Measurements from ENCODE around the gene ABCA12. TPM values are rescaled to one million over a fixed set of nuclear protein-coding genes. Genes with fewer than 3 reads are reported as not detected.

ABCA12 gene
- polyA plus RNA-seq, 1 experiment = 0.04 TPM

DNA sequence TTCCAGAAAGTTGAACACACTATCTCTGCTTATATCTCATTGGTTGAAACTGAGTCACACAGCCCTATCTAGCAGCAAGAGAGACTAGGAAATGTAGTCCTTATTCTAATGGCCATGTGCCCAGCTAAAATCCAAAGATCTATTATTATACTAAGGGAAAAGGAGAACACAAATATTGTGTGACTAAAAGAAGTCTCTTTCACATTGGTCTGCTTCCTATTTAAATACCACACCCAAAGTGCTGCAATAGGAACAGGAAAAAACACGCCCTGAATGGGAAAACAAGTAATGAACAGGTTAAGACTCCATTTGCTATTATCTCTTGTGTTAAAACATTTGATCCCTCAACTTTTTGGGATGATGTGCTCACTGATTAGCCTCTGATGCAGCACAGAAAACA is 242.2 kb downstream of the ABCA12 start:
- Histone ChIP-seq H3K27ac (ENCODE audit: low read depth, low read length) (no peak overlapping the region), H3K4me3 (ENCODE audit: low read depth, low read length) (no peak overlapping the region), H3K9me3 (ENCODE audit: control insufficient read depth, insufficient read depth, low read length) (no peaks in the 10 kb centered on the region), H3K27me3 (ENCODE audit: control insufficient read depth, insufficient read depth, low read length) (no peaks in the 10 kb centered on the region)
- TF ChIP-seq, protein P1, sequence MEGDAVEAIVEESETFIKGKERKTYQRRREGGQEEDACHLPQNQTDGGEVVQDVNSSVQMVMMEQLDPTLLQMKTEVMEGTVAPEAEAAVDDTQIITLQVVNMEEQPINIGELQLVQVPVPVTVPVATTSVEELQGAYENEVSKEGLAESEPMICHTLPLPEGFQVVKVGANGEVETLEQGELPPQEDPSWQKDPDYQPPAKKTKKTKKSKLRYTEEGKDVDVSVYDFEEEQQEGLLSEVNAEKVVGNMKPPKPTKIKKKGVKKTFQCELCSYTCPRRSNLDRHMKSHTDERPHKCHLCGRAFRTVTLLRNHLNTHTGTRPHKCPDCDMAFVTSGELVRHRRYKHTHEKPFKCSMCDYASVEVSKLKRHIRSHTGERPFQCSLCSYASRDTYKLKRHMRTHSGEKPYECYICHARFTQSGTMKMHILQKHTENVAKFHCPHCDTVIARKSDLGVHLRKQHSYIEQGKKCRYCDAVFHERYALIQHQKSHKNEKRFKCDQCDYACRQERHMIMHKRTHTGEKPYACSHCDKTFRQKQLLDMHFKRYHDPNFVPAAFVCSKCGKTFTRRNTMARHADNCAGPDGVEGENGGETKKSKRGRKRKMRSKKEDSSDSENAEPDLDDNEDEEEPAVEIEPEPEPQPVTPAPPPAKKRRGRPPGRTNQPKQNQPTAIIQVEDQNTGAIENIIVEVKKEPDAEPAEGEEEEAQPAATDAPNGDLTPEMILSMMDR (IDR thresholded peaks at IDR 0.05; ENCODE audit: low read depth, low read length) = no peak
- CTCF ChIA-PET = no interaction called here
- POLR2A ChIA-PET = no interaction called here
- DNase-seq (ENCODE audit: low read depth, low spot score) = no peak

DNA sequence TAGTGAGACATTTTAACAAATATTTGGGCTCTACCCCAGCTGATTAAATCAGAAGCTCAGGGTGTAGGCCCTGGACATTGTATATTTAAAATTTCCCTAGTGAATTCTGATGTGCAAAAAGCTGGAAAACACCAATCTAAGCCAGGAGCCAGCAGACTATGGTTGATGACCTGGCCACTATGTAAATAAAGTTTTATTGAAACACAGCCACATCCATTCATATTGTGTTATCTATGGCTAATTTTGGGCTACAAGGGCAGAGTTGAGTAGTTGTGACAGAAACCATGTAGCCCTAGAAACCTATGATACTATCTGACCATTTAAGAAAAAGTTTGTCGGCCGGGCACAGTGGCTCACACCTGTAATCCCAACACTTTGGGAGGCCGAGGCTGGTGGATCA is 243.0 kb downstream of the ABCA12 start:
- Histone ChIP-seq H3K9me3 (ENCODE audit: control insufficient read depth, insufficient read depth, low read length) (no peaks in the 10 kb centered on the region), H3K4me3 (ENCODE audit: low read depth, low read length) (no peak overlapping the region), H3K27me3 (ENCODE audit: control insufficient read depth, insufficient read depth, low read length) (no peaks in the 10 kb centered on the region), H3K27ac (ENCODE audit: low read depth, low read length) (no peak overlapping the region)
- no peak for DNase-seq (ENCODE audit: low read depth, low spot score)
- TF ChIP-seq, protein P1 (IDR thresholded peaks at IDR 0.05; ENCODE audit: low read depth, low read length) = no peak
- ChIA-PET CTCF (no interaction called here), POLR2A (no interaction called here)

DNA sequence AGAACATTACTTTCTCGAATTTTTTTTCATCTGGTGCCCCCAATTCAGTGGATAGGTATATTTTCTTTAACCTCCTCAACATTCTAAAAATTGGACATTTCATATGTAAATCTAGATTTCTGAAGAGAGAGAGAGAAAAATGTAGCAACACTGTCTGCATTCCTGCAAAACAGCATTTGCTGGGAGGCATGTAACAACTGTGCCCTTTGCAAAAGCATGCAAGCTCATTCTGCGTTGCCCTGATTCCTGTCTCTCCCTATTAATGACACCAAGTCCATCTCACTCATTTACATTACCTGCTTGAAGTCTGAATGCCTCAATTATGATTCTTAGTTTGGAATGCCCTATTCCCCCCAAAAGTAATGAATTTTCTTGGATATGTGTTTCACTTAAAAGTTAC is 249.1 kb downstream of the ABCA12 start:
- H3K9me3 ChIP-seq (ENCODE audit: control insufficient read depth, insufficient read depth, low read length) = no peaks in the 10 kb centered on the region
- DNase-seq (ENCODE audit: low read depth, low spot score) = no peak
- H3K27ac ChIP-seq (ENCODE audit: low read depth, low read length) = no peak overlapping the region
- TF ChIP-seq, protein P1 (IDR thresholded peaks at IDR 0.05; ENCODE audit: low read depth, low read length) = no peak
- ChIA-PET POLR2A (no interaction called here), CTCF (no interaction called here)
- H3K27me3 ChIP-seq (ENCODE audit: control insufficient read depth, insufficient read depth, low read length) = no peaks in the 10 kb centered on the region
- H3K4me3 ChIP-seq (ENCODE audit: low read depth, low read length) = no peak overlapping the region

DNA sequence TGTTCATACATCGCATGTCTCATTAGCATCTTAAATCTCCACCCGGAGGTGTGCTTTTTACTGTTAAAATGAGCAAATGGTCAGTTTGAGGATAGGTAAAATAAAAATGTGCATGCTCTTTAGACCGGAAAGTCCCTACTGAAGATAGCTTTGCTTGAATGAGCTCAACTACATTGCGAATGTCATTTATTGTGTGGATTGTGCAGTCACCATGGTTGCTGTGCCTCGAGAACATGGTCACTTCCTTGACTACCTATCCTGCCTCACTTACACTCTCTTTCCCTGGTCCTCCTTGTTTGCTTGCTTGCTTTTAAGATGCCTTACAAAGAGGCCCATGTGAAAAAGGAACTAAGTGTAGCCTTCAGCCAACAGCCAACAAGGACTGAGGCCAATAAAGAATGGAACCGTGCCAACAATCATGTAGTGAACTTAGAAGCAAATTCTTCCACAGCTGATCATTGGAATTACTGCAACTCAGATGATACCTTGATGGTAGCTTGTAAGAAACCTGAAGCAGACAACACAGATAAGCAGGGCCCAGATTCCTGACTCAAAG is 256.7 kb downstream of the ABCA12 start:
- ChIA-PET CTCF (no interaction called here), POLR2A (no interaction called here)
- TF ChIP-seq, protein P1 (IDR thresholded peaks at IDR 0.05; ENCODE audit: low read depth, low read length) = no peak
- Histone ChIP-seq H3K9me3 (ENCODE audit: control insufficient read depth, insufficient read depth, low read length) (no peaks in the 10 kb centered on the region), H3K4me3 (ENCODE audit: low read depth, low read length) (no peak overlapping the region), H3K27ac (ENCODE audit: low read depth, low read length) (no peak overlapping the region), H3K27me3 (ENCODE audit: control insufficient read depth, insufficient read depth, low read length) (no peaks in the 10 kb centered on the region)
- DNase-seq (ENCODE audit: low read depth, low spot score) = no peak

Other genes with a start within 250 kb of the ABCA12 start
- gene ATIC, start 173.4 kb upstream of the ABCA12 start, polyA plus RNA-seq (2011; rRNA removed) = 114 TPM in 2 replicates